Adrenal gland (tissue), 5 donors: ENCODE data around the gene RUBCN.
"Not testable (repeated sequence)": the region's sequence is repeated elsewhere in the genome, so short reads cannot be mapped to it uniquely, and the experiment has no call there.

Experiments used
- POLR2A ChIP-seq, 2 donors: fragments of 450-650 bp; IDR thresholded peaks; one replicate each; pipeline ENCODE4 v1.6.1; 2017; ENCODE audit warnings: antibody characterized with exemption in 2 of 2, mild to moderate bottlenecking in 2 of 2, moderate library complexity in 1 of 2
- TF ChIP-seq, protein P1 (sequence below), 6 experiments: fragments of 450-650 bp in 4 of 6; fragments of 200-600 bp in 2 of 6; sonication (generic) in 1 of 6; IDR thresholded peaks; 1 replicate in 5 of 6; 2 replicates in 1 of 6; pipeline versions ENCODE4 v1.5.1 to v1.8.0; 2016 to 2021; ENCODE audit warnings: antibody characterized with exemption in 6 of 6, mild to moderate bottlenecking in 2 of 6, moderate library complexity in 1 of 6
- donor health status: DM: no; HTN: no; CAD: no.

DNA sequence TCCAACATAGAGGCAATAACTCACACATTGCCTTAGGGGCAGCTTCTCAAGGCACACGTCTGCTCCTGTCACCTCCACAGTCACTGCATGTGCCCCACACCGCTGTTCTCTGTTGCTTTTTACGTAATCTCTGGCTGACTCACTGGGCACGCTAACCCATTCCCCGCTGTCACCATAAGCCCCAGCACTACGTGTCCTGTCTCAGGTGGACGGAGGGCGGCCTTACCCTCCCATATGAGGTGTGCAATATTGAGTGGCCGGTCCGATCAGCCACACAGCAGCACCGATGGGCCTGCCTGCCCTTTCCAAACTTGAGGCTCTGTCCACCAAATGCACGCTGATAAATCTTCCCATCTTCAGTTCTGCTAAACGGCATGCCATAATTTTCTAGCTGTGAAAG, 115.2 kb downstream of the RUBCN start:
- TF ChIP-seq, protein P1, sequence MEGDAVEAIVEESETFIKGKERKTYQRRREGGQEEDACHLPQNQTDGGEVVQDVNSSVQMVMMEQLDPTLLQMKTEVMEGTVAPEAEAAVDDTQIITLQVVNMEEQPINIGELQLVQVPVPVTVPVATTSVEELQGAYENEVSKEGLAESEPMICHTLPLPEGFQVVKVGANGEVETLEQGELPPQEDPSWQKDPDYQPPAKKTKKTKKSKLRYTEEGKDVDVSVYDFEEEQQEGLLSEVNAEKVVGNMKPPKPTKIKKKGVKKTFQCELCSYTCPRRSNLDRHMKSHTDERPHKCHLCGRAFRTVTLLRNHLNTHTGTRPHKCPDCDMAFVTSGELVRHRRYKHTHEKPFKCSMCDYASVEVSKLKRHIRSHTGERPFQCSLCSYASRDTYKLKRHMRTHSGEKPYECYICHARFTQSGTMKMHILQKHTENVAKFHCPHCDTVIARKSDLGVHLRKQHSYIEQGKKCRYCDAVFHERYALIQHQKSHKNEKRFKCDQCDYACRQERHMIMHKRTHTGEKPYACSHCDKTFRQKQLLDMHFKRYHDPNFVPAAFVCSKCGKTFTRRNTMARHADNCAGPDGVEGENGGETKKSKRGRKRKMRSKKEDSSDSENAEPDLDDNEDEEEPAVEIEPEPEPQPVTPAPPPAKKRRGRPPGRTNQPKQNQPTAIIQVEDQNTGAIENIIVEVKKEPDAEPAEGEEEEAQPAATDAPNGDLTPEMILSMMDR (IDR thresholded peaks at IDR 0.05), result not testable (repeated sequence)
- not testable (repeated sequence) for TF ChIP-seq POLR2A (IDR thresholded peaks at IDR 0.05)
